Karpas-422 (cell line): Measurements from ENCODE around the gene DOCK4. TPM values are rescaled to one million over a fixed set of nuclear protein-coding genes. Genes with fewer than 3 reads are reported as not detected.

Experiments
- DNase-seq: peaks from one replicate; pipeline ENCODE4 v3.0.0-alpha.2; 2015
- H2AFZ ChIP-seq: fragments of 200-600 bp; sonication (generic); 2 replicates; pipeline ENCODE4 v1.6.1; 2014; ENCODE audit warnings: antibody characterized with exemption, low read length, mixed read lengths
- H3K27ac ChIP-seq: fragments of 200-600 bp; sonication (generic); 2 replicates; pipeline ENCODE4 v1.5.1; 2014; ENCODE audit warnings: mild to moderate bottlenecking, low read length, moderate library complexity
- H3K27me3 ChIP-seq: fragments of 200-600 bp; sonication (generic); 2 replicates; pipeline ENCODE4 v1.6.1; 2014; ENCODE audit warnings: low read length, mixed read lengths
- H3K36me3 ChIP-seq: fragments of 200-600 bp; sonication (generic); 2 replicates; pipeline ENCODE4 v1.6.1; 2014; ENCODE audit warnings: low read length, mixed read lengths; ENCODE audit not compliant: insufficient read depth
- H3K4me1 ChIP-seq: fragments of 200-600 bp; sonication (generic); 2 replicates; pipeline ENCODE4 v1.6.1; 2014; ENCODE audit warnings: mild to moderate bottlenecking, low read length, mixed read lengths
- H3K4me2 ChIP-seq: fragments of 200-600 bp; sonication (generic); 2 replicates; pipeline ENCODE4 v1.6.1; 2014; ENCODE audit warnings: low read length, low read depth, mild to moderate bottlenecking; ENCODE audit not compliant: poor library complexity, severe bottlenecking
- H3K4me3 ChIP-seq: fragments of 200-600 bp; sonication (generic); 2 replicates; pipeline ENCODE4 v1.5.1; 2014; ENCODE audit warnings: mild to moderate bottlenecking, antibody characterized with exemption, low read length, mixed read lengths
- H3K79me2 ChIP-seq: fragments of 200-600 bp; sonication (generic); 2 replicates; pipeline ENCODE4 v1.6.1; 2014; ENCODE audit warnings: mild to moderate bottlenecking, low read length, mixed read lengths
- H3K9ac ChIP-seq: fragments of 200-600 bp; sonication (generic); 2 replicates; pipeline ENCODE4 v1.6.0; 2014; ENCODE audit warnings: low read length
- H3K9me2 ChIP-seq: fragments of 200-600 bp; sonication (generic), shearing (Covaris generic); replicated peaks from 2 replicates; pipeline ENCODE4 v1.6.0; 2014; ENCODE audit warnings: mild to moderate bottlenecking, low read length, moderate library complexity; ENCODE audit not compliant: insufficient read depth
- H3K9me3 ChIP-seq: fragments of 300-700, 200-600 bp; sonication (generic); 2 replicates; pipeline ENCODE4 v1.6.1; 2014; ENCODE audit warnings: low read length, mixed read lengths
- H4K20me1 ChIP-seq: fragments of 200-600 bp; sonication (generic); 2 replicates; pipeline ENCODE4 v1.6.1; 2014; ENCODE audit warnings: mild to moderate bottlenecking, antibody characterized with exemption, low read length, low read depth; ENCODE audit not compliant: insufficient read depth
- total RNA-seq: library from RNA; depleted of rRNA; stranded (reverse); fragments of >200 nt; shearing (Covaris generic); gene quantifications from 2 replicates; pipeline ENCODE4 v1.2.3, GENCODE V29; 2014; ENCODE audit warnings: low replicate concordance

Gene DOCK4
- total RNA-seq, 1 experiment from 2014 or later: 0.07 TPM

- H3K9me2 ChIP-seq: no peaks in the 10 kb centered on the region
- H3K27me3 ChIP-seq: no peaks in the 10 kb centered on the region
- no peaks in the 10 kb centered on the region for H3K79me2 ChIP-seq
- H3K27ac ChIP-seq: no peak overlapping the region
- no peaks in the 10 kb centered on the region for H3K36me3 ChIP-seq
- H2AFZ ChIP-seq: no peak overlapping the region
- no peaks in the 10 kb centered on the region for H3K9me3 ChIP-seq
- no peaks in the 10 kb centered on the region for H4K20me1 ChIP-seq
- no peak overlapping the region for H3K4me3 ChIP-seq
- no peak overlapping the region for H3K9ac ChIP-seq
- no peak for DNase-seq
- no peaks in the 10 kb centered on the region for H3K4me1 ChIP-seq
- H3K4me2 ChIP-seq: no peak overlapping the region
Measured at GRCh38 chr7:112005205-112005775, 200.9 kb downstream of the DOCK4 start.

GRCh38 chr7:112001091-112001826, 204.9 kb downstream of the DOCK4 start:
- Histone ChIP-seq H2AFZ (no peak overlapping the region), H3K9me2 (no peaks in the 10 kb centered on the region), H3K79me2 (no peaks in the 10 kb centered on the region), H3K4me2 (no peak overlapping the region), H3K27ac (no peak overlapping the region), H3K27me3 (no peaks in the 10 kb centered on the region), H3K9ac (no peak overlapping the region), H3K36me3 (no peaks in the 10 kb centered on the region), H3K4me3 (no peak overlapping the region), H3K9me3 (no peaks in the 10 kb centered on the region), H3K4me1 (no peaks in the 10 kb centered on the region), H4K20me1 (no peaks in the 10 kb centered on the region)
- DNase-seq: no peak

- Histone ChIP-seq H3K4me2 (no peak overlapping the region), H4K20me1 (no peaks in the 10 kb centered on the region), H3K4me1 (no peaks in the 10 kb centered on the region), H3K9me2 (no peaks in the 10 kb centered on the region), H3K9ac (no peak overlapping the region), H3K27ac (no peak overlapping the region), H3K9me3 (no peaks in the 10 kb centered on the region), H3K79me2 (no peaks in the 10 kb centered on the region), H3K4me3 (no peak overlapping the region), H3K36me3 (no peaks in the 10 kb centered on the region), H3K27me3 (no peaks in the 10 kb centered on the region), H2AFZ (no peak overlapping the region)
- no peak for DNase-seq
Measured at GRCh38 chr7:111998326-111998725, 207.9 kb downstream of the DOCK4 start.

GRCh38 chr7:111997546-111997945, 208.7 kb downstream of the DOCK4 start:
- Histone ChIP-seq H3K4me1 (no peaks in the 10 kb centered on the region), H3K9ac (no peak overlapping the region), H3K4me2 (no peak overlapping the region), H2AFZ (no peak overlapping the region), H3K79me2 (no peaks in the 10 kb centered on the region), H3K36me3 (no peaks in the 10 kb centered on the region), H3K9me3 (no peaks in the 10 kb centered on the region), H3K27ac (no peak overlapping the region), H4K20me1 (no peaks in the 10 kb centered on the region), H3K27me3 (no peaks in the 10 kb centered on the region), H3K9me2 (no peaks in the 10 kb centered on the region), H3K4me3 (no peak overlapping the region)
- DNase-seq: no peak

- DNase-seq: no peak
Measured at GRCh38 chr7:111992601-111993000, 213.6 kb downstream of the DOCK4 start.

GRCh38 chr7:111990643-111991042, 215.6 kb downstream of the DOCK4 start:
- DNase-seq: no peak
- H3K4me3 ChIP-seq: no peak overlapping the region
- no peaks in the 10 kb centered on the region for H3K9me3 ChIP-seq
- H3K36me3 ChIP-seq: no peaks in the 10 kb centered on the region
- H3K27me3 ChIP-seq: no peaks in the 10 kb centered on the region
- H4K20me1 ChIP-seq: no peaks in the 10 kb centered on the region
- H2AFZ ChIP-seq: no peak overlapping the region
- H3K79me2 ChIP-seq: no peaks in the 10 kb centered on the region
- H3K9me2 ChIP-seq: no peaks in the 10 kb centered on the region
- H3K27ac ChIP-seq: no peak overlapping the region
- H3K4me2 ChIP-seq: no peak overlapping the region
- H3K4me1 ChIP-seq: no peaks in the 10 kb centered on the region
- H3K9ac ChIP-seq: no peak overlapping the region

More at GRCh38 chr7:111992601-111993000, 213.6 kb downstream of the DOCK4 start:
- Histone ChIP-seq H2AFZ (no peak overlapping the region), H3K4me1 (no peaks in the 10 kb centered on the region), H3K79me2 (no peaks in the 10 kb centered on the region), H3K9me2 (no peaks in the 10 kb centered on the region), H3K27ac (no peak overlapping the region), H4K20me1 (no peaks in the 10 kb centered on the region), H3K9ac (no peak overlapping the region), H3K36me3 (no peaks in the 10 kb centered on the region), H3K4me3 (no peak overlapping the region), H3K9me3 (no peaks in the 10 kb centered on the region), H3K27me3 (no peaks in the 10 kb centered on the region), H3K4me2 (no peak overlapping the region)

- Histone ChIP-seq H3K79me2 (no peaks in the 10 kb centered on the region), H3K4me1 (no peaks in the 10 kb centered on the region), H3K9me2 (no peaks in the 10 kb centered on the region), H3K36me3 (no peaks in the 10 kb centered on the region), H3K9me3 (no peaks in the 10 kb centered on the region), H4K20me1 (no peaks in the 10 kb centered on the region), H3K27me3 (no peaks in the 10 kb centered on the region), H3K27ac (no peak overlapping the region), H3K4me2 (no peak overlapping the region), H3K4me3 (no peak overlapping the region), H3K9ac (no peak overlapping the region), H2AFZ (no peak overlapping the region)
- no peak for DNase-seq
Measured at GRCh38 chr7:111987886-111988285, 218.3 kb downstream of the DOCK4 start.

- H3K4me1 ChIP-seq: no peaks in the 10 kb centered on the region
- H3K27me3 ChIP-seq: no peaks in the 10 kb centered on the region
- no peaks in the 10 kb centered on the region for H3K9me3 ChIP-seq
- H4K20me1 ChIP-seq: no peaks in the 10 kb centered on the region
- H3K79me2 ChIP-seq: no peaks in the 10 kb centered on the region
- no peak overlapping the region for H3K4me2 ChIP-seq
- no peak overlapping the region for H3K4me3 ChIP-seq
- H3K27ac ChIP-seq: no peak overlapping the region
- H3K36me3 ChIP-seq: no peaks in the 10 kb centered on the region
- DNase-seq: no peak
- no peaks in the 10 kb centered on the region for H3K9me2 ChIP-seq
- no peak overlapping the region for H3K9ac ChIP-seq
- H2AFZ ChIP-seq: no peak overlapping the region
Measured at GRCh38 chr7:111987115-111987826, 218.9 kb downstream of the DOCK4 start.
